ENCODE data around the gene COG5. TPM values are rescaled to one million over a fixed set of nuclear protein-coding genes. Genes with fewer than 3 reads are reported as not detected.
A peak's percentile ranks its signal among the peaks of the same experiment; 100 is the strongest.

COG5 gene
- total RNA-seq, 1 donor from 2014 or later, result 55.2 TPM

DNA sequence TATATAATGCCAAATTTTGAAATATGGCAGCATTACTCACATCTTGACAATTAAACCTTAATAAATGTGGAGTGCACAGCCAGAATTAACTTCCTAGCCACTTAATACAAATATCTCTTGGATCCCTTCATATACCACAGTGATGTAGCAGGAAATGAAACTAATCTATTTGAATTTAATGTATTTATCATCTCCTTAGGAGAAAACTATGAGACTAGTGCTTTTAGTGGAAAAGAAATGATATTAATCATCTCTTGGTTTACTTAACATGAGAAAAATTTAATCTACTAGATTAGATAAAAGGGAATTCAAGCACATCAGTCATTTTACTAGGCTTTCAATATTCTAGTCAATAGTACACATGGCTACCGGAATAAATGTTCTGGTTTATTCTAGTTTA, 149.5 kb downstream of the COG5 start:
- TF ChIP-seq, protein P1, sequence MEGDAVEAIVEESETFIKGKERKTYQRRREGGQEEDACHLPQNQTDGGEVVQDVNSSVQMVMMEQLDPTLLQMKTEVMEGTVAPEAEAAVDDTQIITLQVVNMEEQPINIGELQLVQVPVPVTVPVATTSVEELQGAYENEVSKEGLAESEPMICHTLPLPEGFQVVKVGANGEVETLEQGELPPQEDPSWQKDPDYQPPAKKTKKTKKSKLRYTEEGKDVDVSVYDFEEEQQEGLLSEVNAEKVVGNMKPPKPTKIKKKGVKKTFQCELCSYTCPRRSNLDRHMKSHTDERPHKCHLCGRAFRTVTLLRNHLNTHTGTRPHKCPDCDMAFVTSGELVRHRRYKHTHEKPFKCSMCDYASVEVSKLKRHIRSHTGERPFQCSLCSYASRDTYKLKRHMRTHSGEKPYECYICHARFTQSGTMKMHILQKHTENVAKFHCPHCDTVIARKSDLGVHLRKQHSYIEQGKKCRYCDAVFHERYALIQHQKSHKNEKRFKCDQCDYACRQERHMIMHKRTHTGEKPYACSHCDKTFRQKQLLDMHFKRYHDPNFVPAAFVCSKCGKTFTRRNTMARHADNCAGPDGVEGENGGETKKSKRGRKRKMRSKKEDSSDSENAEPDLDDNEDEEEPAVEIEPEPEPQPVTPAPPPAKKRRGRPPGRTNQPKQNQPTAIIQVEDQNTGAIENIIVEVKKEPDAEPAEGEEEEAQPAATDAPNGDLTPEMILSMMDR (IDR thresholded peaks at IDR 0.05), result no peak
- no peak for TF ChIP-seq POLR2A (IDR thresholded peaks at IDR 0.05)
- no peak for TF ChIP-seq POLR2AphosphoS5 (IDR thresholded peaks at IDR 0.05; ENCODE audit: insufficient read depth in 1 of 2, low read depth in 1 of 2)
- no peaks in the 10 kb centered on the region for H3K27me3 ChIP-seq
- intact Hi-C loops (cut with DNase I), result no loop called here
- no peaks in the 10 kb centered on the region for H3K4me1 ChIP-seq
- DNase-seq (ENCODE audit: extremely low spot score in 2 of 2), result no peak
- peaks cover 0 to 4% of the 10 kb centered on the region in 2 donors for H3K36me3 ChIP-seq
- no peak overlapping the region for H3K4me3 ChIP-seq
- H3K9me3 ChIP-seq, result no peaks in the 10 kb centered on the region
- no peak overlapping the region for H3K27ac ChIP-seq

DNA sequence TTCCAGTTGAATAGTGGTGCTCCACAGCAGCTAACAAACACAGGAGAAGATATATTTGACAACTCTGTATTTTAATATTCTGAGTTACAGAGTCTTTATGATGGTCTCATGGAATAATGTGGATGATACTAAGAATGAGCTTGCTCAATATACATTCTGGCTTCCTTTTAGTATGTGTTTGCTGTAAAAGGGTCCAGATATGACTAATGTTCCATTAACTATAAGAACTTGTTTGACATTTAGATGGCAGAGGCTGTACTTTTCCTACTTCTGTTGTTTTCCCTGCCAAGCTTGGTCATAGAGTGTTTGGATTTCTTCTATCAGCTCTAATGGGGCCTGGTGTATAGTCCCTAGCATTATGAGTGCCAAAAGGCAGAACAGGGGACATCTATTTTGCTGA, 155.4 kb downstream of the COG5 start:
- TF ChIP-seq POLR2A (IDR thresholded peaks at IDR 0.05) (no peak), POLR2AphosphoS5 (IDR thresholded peaks at IDR 0.05; ENCODE audit: insufficient read depth in 1 of 2, low read depth in 1 of 2) (no peak)
- TF ChIP-seq, protein P1 (IDR thresholded peaks at IDR 0.05), result no peak
- Histone ChIP-seq H3K4me1 (peaks cover 8% of the 10 kb centered on the region), H3K4me3 (no peak overlapping the region), H3K27me3 (no peaks in the 10 kb centered on the region), H3K27ac (peak overlapping the region; percentile 11), H3K9me3 (no peaks in the 10 kb centered on the region), H3K36me3 (peaks cover 0 to 4% of the 10 kb centered on the region in 2 donors)
- intact Hi-C loops (cut with DNase I), result no loop called here
- no peak for DNase-seq (ENCODE audit: extremely low spot score in 2 of 2)

DNA sequence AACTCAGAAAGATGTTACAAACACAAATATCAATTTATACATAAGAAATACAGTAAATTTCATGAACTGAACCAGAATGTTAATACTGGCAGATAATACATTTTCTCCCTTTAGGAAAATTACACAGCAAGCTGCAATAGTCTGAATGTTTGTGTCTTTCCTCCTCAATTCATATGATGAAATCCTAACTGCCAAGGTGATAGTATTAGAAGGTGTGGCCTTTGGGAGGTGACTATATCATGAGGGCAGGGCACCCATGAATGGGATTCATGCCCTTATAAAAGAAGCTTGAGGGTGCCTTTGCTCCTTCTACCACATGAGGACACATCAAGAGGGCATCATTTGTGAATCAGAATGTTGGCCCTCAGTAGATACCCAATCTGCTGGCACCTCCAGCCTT, 158.2 kb downstream of the COG5 start:
- Histone ChIP-seq H3K9me3 (no peaks in the 10 kb centered on the region), H3K4me3 (no peak overlapping the region), H3K4me1 (peaks cover 8% of the 10 kb centered on the region), H3K27ac (no peak overlapping the region), H3K36me3 (no peaks in the 10 kb centered on the region), H3K27me3 (no peaks in the 10 kb centered on the region)
- DNase-seq (ENCODE audit: extremely low spot score in 2 of 2), result no peak
- intact Hi-C loops (cut with DNase I), result no loop called here
- TF ChIP-seq POLR2A (IDR thresholded peaks at IDR 0.05) (no peak), POLR2AphosphoS5 (IDR thresholded peaks at IDR 0.05; ENCODE audit: insufficient read depth in 1 of 2, low read depth in 1 of 2) (no peak)
- TF ChIP-seq, protein P1 (IDR thresholded peaks at IDR 0.05), result no peak

DNA sequence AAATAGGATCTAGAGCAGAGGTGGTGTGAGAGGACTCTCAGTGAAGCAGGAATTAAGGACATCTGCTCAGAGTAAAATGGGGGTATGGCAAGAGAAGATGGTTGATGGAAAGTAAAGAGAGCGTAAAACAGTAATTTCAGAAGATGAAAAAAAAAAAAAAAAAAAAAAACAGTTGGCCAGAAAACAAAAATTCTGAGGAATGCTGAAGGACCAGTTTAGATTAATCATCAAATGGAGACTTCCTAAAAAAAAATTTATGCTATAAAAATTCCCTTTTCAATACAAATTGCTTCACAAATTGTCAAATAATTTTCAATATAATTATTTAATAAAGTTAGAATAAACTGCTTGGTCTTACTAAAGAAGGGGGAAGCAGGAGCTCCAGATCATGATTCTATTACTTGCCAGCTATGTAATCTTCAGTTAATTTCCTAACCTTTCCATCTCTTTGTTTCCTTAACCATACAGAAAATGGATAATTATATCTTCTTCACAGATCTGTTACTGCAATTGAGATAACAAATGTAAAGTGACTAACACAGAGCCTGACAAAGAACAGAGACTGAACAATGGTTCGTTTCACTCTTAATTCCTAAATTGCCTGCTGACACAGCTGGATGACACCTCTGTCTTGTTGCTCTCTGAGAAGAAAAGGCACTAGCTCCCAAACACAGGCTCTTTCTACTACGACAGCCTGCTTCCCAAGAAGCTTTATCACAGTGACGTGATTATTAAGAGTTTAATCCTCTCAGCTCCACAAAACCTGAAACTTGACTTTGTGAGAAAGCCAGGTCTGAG, 158.8 kb downstream of the COG5 start:
- Histone ChIP-seq H3K27me3 (no peaks in the 10 kb centered on the region), H3K9me3 (no peaks in the 10 kb centered on the region), H3K4me3 (no peak overlapping the region), H3K4me1 (peaks cover 8% of the 10 kb centered on the region), H3K27ac (peak overlapping the region; percentile 36), H3K36me3 (no peaks in the 10 kb centered on the region)
- intact Hi-C loops (cut with DNase I), result no loop called here
- no peak for DNase-seq (ENCODE audit: extremely low spot score in 2 of 2)
- TF ChIP-seq POLR2A (IDR thresholded peaks at IDR 0.05), result no peak
- TF ChIP-seq, protein P1 (IDR thresholded peaks at IDR 0.05), result no peak
- TF ChIP-seq POLR2AphosphoS5 (IDR thresholded peaks at IDR 0.05; ENCODE audit: insufficient read depth in 1 of 2, low read depth in 1 of 2), result no peak

DNA sequence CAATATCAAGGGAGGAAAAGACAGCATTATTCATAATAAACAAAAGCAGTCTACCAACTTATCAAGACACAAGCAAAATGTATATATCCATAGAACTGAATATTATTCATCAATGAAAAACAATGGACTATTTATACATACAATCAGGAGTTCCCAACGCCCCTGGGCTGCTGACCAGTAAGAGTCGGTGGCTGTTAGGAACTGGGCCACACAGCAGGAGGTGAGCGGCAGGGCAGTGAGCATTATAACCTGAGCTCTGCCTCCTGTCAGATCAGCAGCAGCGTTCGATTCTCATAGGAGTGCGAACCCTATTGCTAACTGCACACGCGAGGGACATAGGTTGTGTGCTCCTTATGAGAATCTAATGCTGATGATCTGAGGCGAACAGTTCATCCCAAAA, 165.6 kb downstream of the COG5 start:
- DNase-seq (ENCODE audit: extremely low spot score in 2 of 2), result no peak
- H3K9me3 ChIP-seq, result no peaks in the 10 kb centered on the region
- H3K27me3 ChIP-seq, result no peaks in the 10 kb centered on the region
- H3K36me3 ChIP-seq, result no peaks in the 10 kb centered on the region
- peaks cover 7% of the 10 kb centered on the region for H3K4me1 ChIP-seq
- no peak overlapping the region for H3K4me3 ChIP-seq
- TF ChIP-seq POLR2A (IDR thresholded peaks at IDR 0.05) (no peak), POLR2AphosphoS5 (IDR thresholded peaks at IDR 0.05; ENCODE audit: insufficient read depth in 1 of 2, low read depth in 1 of 2) (no peak)
- TF ChIP-seq, protein P1 (IDR thresholded peaks at IDR 0.05), result no peak
- intact Hi-C loops (cut with DNase I), result no loop called here
- H3K27ac ChIP-seq, result no peak overlapping the region
